ENCODE measurements around the gene SND1.

Gene SND1

DNA sequence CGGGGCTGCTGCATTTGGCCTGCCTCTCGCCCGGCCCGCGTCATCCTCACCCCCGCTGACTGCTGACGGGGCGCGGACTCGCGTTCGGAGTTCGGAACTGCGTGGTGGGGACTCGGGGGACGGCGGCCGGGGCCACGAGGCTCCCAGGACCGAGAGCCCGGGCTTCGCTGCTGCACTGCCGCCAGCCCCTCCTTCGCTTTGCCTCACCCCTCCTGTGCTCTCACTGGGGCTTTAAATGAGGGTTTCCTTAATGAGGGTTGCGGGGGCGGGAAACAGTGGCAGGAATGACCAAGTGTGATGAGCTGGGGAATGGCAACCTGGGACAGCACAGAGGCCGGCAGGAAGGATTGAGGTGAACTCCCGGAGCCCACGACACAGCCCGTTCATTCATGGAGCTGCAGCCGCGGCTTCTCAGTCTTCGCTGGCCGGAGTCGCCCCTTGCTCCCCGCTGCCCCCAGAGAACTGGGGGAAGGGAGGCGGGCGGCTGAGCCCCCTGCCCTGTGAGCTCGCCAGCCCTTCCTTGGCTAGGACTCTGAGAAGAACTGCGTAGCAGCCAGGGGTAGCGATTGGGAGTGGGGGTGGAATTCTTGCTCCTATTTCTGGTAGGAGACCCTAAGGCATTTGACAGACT is 380.7 kb downstream of the SND1 start:
- DNase-seq: no peak

DNA sequence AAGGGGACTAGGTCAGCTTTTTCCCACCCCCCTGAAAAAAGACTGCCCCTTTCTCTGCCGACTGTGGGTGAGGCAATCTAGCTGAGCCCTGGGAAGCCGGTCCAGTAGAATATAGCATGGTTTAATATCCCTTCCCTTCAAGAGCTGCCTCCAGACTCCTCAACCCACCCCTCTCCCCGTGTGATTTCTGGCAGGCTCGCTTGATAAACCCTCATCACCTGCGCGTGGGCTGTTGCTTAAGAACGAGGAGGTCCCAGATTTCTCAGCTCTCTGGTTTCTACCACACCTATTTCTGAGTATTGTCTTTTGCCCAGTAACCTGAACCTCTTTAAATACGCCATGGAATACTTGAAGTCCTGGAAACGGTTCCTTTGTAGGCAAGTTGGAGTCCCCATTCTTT is 381.3 kb downstream of the SND1 start:
- DNase-seq: no peak

DNA sequence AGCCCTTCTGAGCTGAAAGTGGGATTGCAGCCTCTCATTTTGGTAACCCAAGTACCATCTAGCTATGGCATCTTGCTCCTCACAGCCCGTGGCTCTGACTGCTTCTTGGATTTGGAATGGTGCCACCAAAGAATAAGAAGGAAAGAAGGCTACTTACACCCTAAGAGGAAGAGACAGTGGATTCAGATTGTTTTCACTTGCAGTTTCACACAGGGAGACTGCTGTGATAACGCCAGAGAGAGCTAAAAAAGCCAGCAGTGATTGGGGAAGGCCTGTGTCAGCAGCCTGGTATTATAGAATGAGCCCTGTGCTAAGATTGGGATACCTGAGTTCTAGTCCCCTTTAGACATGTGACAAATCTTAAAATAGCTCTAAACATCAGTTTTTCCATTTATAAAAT is 382.8 kb downstream of the SND1 start:
- no peak for DNase-seq

DNA sequence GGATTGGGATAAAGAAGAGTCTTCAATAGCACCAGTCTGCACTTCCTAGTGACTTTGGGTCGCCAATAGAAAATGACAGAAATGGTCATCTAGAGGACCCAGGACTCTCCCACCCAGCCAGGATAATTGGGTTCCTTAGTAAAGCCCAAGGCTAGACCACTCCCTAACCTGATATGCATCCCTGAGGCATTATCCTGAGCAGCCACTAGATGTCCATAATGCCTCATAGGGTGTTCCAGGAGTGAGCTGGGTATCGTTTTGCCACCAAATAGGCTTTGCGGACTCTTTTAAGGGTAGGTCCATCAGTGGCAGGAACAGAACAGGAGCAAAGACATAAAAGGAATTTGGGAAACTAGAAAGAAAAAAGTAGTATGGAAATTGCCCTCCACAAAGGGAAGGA is 383.7 kb downstream of the SND1 start:
- DNase-seq: no peak

- no peak for DNase-seq
Observed at GRCh38 chr7:128036226-128036940, 384.4 kb downstream of the SND1 start.

GRCh38 chr7:128037081-128037480 is 385.1 kb downstream of the SND1 start:
- no peak for DNase-seq

GRCh38 chr7:128037880-128038619 is 386.1 kb downstream of the SND1 start:
- no peak for DNase-seq

DNA sequence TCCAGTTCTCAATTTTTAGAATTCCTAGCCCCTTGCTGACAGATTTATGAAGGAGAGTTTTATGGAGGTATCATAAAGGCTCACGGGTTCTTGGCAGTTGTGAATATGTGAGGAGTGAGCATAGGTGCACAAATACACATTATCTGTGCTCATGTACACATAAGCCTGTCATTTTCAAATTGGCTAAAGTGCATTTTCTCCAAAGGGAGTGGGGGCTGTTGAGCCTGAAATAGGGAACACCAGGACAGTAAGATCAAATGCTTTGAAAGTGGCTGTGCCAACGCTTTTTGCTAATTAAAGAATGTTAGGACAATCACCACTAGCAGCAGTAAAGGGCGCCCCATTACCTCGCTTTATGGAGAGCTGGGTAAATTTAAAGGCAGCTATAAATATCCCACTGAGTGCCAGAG is 387.6 kb downstream of the SND1 start:
- DNase-seq: no peak

DNA sequence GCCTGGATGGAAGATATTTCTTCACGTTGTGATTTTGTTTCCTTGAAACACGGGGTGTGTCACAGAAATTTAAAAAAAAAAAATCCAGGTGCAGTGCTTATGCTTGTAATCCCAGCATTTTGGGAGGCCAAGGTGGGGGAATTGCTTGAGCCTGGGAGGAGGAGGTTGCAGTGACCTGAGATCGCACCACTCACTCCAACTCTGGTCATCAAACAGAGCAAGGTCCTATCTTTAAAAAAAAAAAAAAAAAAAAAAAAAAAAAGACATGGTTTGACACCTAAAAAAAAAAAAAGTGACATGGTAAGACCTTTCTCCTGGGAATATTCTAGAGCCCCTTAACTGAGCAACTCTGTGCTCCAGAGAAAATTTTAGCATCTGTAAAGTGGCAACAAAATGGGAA is 388.2 kb downstream of the SND1 start:
- no peak for DNase-seq

DNA sequence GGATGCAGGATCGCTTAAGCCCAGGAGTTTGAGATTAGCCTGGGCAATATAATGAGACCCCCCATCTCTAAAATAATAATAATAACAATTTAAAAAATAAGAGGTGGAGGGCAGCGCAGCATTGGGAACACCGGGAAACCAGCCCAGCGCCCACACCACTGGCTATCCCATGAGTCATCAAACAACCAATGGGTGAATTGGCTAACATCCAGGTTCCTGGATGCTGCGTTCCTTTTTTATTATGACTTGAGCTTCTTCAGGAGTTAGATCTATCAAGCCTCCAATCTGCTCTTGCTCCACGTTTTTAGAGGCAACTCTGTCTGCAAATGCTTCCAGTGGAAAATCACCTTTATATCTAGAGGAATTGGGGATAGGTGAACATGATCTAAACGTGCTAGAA is 389.2 kb downstream of the SND1 start:
- no peak for DNase-seq

- DNase-seq: no peak
Observed at GRCh38 chr7:128042012-128042411, 390.0 kb downstream of the SND1 start.

GRCh38 chr7:128044064-128044463 is 392.1 kb downstream of the SND1 start:
- DNase-seq: no peak

GRCh38 chr7:128045158-128045557 is 393.2 kb downstream of the SND1 start:
- no peak for DNase-seq

DNA sequence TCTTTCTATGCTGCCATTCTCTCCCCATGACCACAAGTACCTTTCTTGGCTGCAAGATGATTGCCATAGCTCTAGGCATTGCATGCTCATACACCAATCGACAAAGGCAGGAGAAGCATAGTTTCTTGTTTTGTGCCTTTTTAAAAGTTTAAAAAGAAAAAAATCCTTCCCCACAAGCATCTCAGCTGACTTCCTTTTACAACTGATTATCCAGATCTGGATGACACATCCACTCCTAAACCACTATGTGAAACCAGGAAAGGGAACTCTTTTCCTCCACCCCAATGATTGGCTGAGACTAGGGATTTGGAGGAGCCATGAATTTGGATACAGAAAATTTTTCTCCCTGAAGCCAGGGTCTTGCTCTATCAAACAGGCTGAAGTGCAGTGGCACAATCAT is 393.8 kb downstream of the SND1 start:
- DNase-seq: no peak

DNA sequence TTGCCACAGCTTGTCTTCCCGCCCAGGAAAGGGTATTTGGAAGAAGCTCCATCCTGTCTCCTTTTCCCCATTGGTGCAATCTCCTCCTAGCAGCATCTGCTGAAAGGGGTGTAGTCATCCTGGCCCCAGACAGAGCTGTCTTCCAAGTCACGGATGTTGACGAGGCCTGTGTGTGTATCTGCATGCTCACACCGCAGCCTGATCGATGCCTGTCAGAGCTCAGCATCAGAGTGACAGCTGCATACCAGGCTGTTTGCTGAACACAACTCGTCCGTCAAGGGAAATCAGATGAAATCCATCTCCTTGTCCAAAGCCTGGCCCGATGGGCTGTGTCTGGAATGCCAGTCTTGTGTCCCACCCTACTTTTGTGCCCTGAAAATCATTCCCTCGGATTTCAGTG is 400.4 kb downstream of the SND1 start:
- DNase-seq: no peak

DNA sequence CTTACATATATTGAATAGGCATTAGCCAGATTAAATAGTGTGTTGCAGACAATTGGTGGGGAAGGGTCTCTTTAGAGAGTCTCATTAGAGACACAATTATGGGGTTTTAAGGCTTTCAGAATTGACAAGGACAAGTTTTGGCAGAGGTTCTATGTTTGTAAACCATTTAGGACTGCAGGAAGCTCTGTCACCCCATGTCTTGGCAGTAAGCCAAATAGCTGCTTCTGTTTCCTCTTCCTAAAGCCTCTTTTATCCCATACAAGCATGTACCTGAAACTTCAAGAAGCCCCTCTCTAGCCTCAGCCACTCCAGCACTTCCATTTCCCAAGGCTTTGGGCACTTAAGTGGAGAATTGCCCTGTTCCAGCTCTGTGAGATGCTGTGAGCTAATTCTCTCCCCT is 401.0 kb downstream of the SND1 start:
- DNase-seq: no peak

- no peak for DNase-seq
Observed at GRCh38 chr7:128053991-128054390, 402.0 kb downstream of the SND1 start.

- no peak for DNase-seq
Observed at GRCh38 chr7:128054511-128054910, 402.5 kb downstream of the SND1 start.

- no peak for DNase-seq
Observed at GRCh38 chr7:128055637-128056036, 403.6 kb downstream of the SND1 start.

DNA sequence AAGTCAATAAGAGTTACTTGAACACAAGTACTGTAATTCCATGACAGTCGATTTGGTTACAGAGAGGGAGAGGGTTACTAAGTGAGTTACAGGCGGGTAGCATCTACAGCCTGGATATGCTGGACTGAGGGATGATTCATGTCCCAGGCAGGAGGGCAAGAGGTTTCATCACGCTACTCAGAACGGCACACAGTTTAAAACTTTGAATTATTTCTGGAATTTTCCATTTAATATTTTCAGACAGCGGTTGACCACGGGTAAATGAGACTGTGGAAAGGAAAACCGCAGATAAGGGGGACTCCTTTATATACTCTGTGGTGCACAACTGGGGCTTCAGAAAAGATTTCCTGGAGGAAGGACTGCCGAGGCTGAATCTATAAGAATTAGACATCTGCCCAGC is 404.9 kb downstream of the SND1 start:
- no peak for DNase-seq

GRCh38 chr7:128057909-128058308 is 405.9 kb downstream of the SND1 start:
- no peak for DNase-seq

- no peak for DNase-seq
Observed at GRCh38 chr7:128059143-128059988, 407.4 kb downstream of the SND1 start.

DNA sequence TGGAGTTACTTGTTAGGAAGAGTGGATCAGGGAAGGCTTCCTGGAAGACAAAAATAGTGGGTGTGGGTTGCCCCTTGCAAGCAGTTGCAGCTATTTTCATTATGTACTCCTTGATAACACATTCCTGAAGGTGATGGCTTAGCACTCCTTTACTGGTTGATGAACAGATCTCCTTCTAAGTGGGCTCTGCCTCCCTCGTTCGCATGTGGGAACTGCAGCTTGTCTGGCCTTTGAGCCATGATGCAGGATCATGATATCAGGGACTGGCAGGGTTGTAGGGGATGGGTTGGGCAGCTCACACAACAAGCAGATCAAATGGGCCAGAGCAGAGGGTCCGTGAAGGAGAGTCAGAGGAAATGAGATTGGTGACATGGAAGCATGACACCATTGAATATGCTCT is 408.0 kb downstream of the SND1 start:
- no peak for DNase-seq

Data from CD4-positive, alpha-beta T cell treated with Interleukin-15 for 1 hour (primary cell).